Calu3 (cell line): Measurements from ENCODE around the gene BTN1A1. TPM values are rescaled to one million over a fixed set of nuclear protein-coding genes. Genes with fewer than 3 reads are reported as not detected.
"Not testable (repeated sequence)": the region's sequence is repeated elsewhere in the genome, so short reads cannot be mapped to it uniquely, and the experiment has no call there.

Experiments
- BruUV-seq: library from RNA; stranded (reverse); fragments of 400-500 nt; replicated peaks from 2 replicates; lab custom pipeline; 2021; lab: Mats Ljungman, UMichigan
- CTCF ChIA-PET: fragments of 300-600 bp; sonication (Branson Sonifier 250); formaldehyde crosslinking; loops from one replicate; lab custom pipeline; 2022; ENCODE audit warnings: antibody characterized with exemption; lab: Charles Lee
- DNase-seq: peaks from one replicate; pipeline ENCODE4 v3.0.0; 2022
- H3K27ac Mint-ChIP-seq: one replicate; pipeline ENCODE4 v1.8.0; 2022; ENCODE audit warnings: mixed read lengths; ENCODE audit not compliant: unreplicated experiment
- H3K27me3 Mint-ChIP-seq: one replicate; pipeline ENCODE4 v1.8.0; 2022; ENCODE audit warnings: mixed read lengths; ENCODE audit not compliant: unreplicated experiment
- H3K36me3 Mint-ChIP-seq: one replicate; pipeline ENCODE4 v1.8.0; 2022; ENCODE audit warnings: mild to moderate bottlenecking, moderate library complexity, mixed read lengths; ENCODE audit not compliant: insufficient read depth, unreplicated experiment
- H3K4me1 Mint-ChIP-seq: one replicate; pipeline ENCODE4 v1.8.0; 2022; ENCODE audit warnings: mild to moderate bottlenecking, low read depth, mixed read lengths; ENCODE audit not compliant: unreplicated experiment
- H3K4me3 Mint-ChIP-seq: one replicate; pipeline ENCODE4 v1.8.0; 2022; ENCODE audit warnings: mild to moderate bottlenecking, low read depth, moderate library complexity, mixed read lengths; ENCODE audit not compliant: unreplicated experiment
- H3K9me3 Mint-ChIP-seq: one replicate; pipeline ENCODE4 v1.8.0; 2022; ENCODE audit warnings: low read depth, mixed read lengths; ENCODE audit not compliant: unreplicated experiment
- intact Hi-C: fragments of 100-400 bp; cut with micrococcal nuclease; formaldehyde crosslinking; loops from one replicate; pipeline ENCODE4 v1.10.0; 2022; ENCODE audit not compliant: unreplicated experiment
- total RNA-seq: library from RNA; stranded (reverse); gene quantifications from 2 replicates; pipeline ENCODE4 v1.2.3, GENCODE V29; 2022
- TF ChIP-seq, protein P1 (sequence below): fragments of 200-600 bp; IDR thresholded peaks from one replicate; pipeline ENCODE4 v1.8.0; 2022; ENCODE audit warnings: antibody characterized with exemption; ENCODE audit not compliant: unreplicated experiment

BTN1A1 gene
- total RNA-seq, 1 experiment from 2014 or later = not detected

DNA sequence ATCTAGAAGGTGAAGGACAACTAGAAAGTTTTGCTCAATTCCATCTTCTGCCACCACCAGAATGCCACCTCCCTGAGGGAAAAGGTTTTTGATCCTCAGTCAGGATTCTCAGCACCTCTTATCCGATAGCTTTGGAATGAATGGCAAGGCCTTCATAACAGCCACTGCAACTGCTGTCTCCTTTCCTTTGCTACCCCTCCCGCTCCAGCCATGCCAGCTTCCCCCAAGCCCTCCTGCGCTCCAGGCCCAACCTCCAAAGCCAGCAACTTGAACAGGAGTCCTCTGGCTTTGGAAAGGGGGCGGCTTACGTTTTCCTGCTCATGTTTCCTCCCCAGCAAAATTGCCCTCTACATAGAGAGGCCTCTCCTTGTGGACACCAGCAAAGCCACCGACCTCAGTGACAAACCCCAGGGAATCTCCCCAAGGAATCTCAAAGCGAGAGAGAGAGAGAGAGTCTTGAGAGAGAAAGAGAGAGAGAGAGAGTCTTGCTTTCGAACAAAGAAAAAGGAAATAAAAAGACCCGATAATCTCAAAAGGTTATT lies 42.8 kb upstream of the BTN1A1 start:
- DNase-seq = no peak
- Mint-ChIP-seq H3K4me3 (peak overlapping the region; percentile 81), H3K27ac (peak overlapping the region; percentile 93), H3K4me1 (peaks cover 20% of the 10 kb centered on the region), H3K9me3 (no peaks in the 10 kb centered on the region), H3K36me3 (peaks cover 41% of the 10 kb centered on the region), H3K27me3 (no peaks in the 10 kb centered on the region)
- no TSS peak for BruUV-seq
- TF ChIP-seq, protein P1, sequence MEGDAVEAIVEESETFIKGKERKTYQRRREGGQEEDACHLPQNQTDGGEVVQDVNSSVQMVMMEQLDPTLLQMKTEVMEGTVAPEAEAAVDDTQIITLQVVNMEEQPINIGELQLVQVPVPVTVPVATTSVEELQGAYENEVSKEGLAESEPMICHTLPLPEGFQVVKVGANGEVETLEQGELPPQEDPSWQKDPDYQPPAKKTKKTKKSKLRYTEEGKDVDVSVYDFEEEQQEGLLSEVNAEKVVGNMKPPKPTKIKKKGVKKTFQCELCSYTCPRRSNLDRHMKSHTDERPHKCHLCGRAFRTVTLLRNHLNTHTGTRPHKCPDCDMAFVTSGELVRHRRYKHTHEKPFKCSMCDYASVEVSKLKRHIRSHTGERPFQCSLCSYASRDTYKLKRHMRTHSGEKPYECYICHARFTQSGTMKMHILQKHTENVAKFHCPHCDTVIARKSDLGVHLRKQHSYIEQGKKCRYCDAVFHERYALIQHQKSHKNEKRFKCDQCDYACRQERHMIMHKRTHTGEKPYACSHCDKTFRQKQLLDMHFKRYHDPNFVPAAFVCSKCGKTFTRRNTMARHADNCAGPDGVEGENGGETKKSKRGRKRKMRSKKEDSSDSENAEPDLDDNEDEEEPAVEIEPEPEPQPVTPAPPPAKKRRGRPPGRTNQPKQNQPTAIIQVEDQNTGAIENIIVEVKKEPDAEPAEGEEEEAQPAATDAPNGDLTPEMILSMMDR = no peak
- intact Hi-C loops = no loop called here
- CTCF ChIA-PET = no interaction called here

- intact Hi-C loops = no loop called here
- Mint-ChIP-seq H3K27me3 (no peaks in the 10 kb centered on the region), H3K36me3 (peaks cover 48% of the 10 kb centered on the region), H3K4me3 (peak within 1 kb of the TSS; percentile 81), H3K27ac (peak within 1 kb of the TSS; percentile 93), H3K4me1 (peaks cover 20% of the 10 kb centered on the region), H3K9me3 (no peaks in the 10 kb centered on the region)
- CTCF ChIA-PET = no interaction called here
- no TSS peak for BruUV-seq
- TF ChIP-seq, protein P1 = no peak
- peak; percentile 78 for DNase-seq
Observed at GRCh38 chr6:26457806-26458688, 42.1 kb upstream of the BTN1A1 start, which contains the start of gene BTN2A1. Gene BTN2A1, plus strand, starts transcription at chr6:26457955. Its CDS starts 682 bp downstream, at chr6:26458637.

- BruUV-seq = no TSS peak
- Mint-ChIP-seq H3K27me3 (no peaks in the 10 kb centered on the region), H3K4me1 (peaks cover 20% of the 10 kb centered on the region), H3K36me3 (peaks cover 60% of the 10 kb centered on the region), H3K27ac (no peak overlapping the region), H3K4me3 (peak overlapping the region; percentile 81), H3K9me3 (no peaks in the 10 kb centered on the region)
- no peak for DNase-seq
- CTCF ChIA-PET = no interaction called here
- intact Hi-C loops = no loop called here
- TF ChIP-seq, protein P1 = no peak
Observed at GRCh38 chr6:26459023-26459810, 40.9 kb upstream of the BTN1A1 start.

DNA sequence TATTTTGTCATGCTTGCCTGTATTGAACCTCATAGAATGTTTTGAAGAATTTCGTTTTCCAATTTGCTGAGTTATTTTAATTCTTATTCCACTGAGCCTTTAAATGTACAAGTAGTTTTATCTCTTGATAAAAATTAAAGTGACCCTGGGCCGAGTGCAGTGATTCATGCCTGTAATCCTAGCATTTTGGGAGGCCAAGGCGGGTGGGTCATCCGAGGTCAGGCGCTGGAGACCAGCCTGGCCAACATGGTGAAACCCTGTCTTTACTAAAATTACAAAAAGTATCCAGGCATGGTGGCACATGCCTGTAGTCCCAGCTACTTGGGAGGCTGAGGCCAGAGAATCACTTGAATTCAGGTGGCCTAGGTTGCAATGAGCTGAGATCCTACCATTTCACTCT lies 38.8 kb upstream of the BTN1A1 start:
- Mint-ChIP-seq H3K4me1 (peaks cover 20% of the 10 kb centered on the region), H3K36me3 (peaks cover 75% of the 10 kb centered on the region)

More for the DNA sequence above, 38.8 kb upstream of the BTN1A1 start:
- CTCF ChIA-PET, DNase-seq, H3K27ac Mint-ChIP-seq, BruUV-seq, H3K4me3 Mint-ChIP-seq, H3K27me3 Mint-ChIP-seq, intact Hi-C loops, H3K9me3 Mint-ChIP-seq: not testable (repeated sequence)
